ENCODE results near the gene CLMP. TPM values are rescaled to one million over a fixed set of nuclear protein-coding genes. Genes with fewer than 3 reads are reported as not detected.
A peak's percentile ranks its signal among the peaks of the same experiment; 100 is the strongest.

The CLMP gene
- total RNA-seq, 2 experiments from 2014 or later = 0.06 to 0.19 TPM

- ATAC-seq (ENCODE audit: poor library complexity) = no peak
- H3K4me1 Mint-ChIP-seq (ENCODE audit: low read depth) = peaks cover 43% of the 10 kb centered on the region
Observed at GRCh38 chr11:123086305-123086704, 108.7 kb downstream of the CLMP start.

GRCh38 chr11:123085497-123085896 is 109.6 kb downstream of the CLMP start:
- peaks cover 40% of the 10 kb centered on the region for H3K4me1 Mint-ChIP-seq (ENCODE audit: low read depth)
- ChIA-PET CTCF (interaction anchor here (0.6 to 1.8 kb wide), 4 partner anchors 14 to 55 kb away, joined by 3 to 4 read pairs (median 3); no protein-coding TSS in a partner anchor), POLR2A (interaction anchor here (3.8 to 10.9 kb wide), 4 partner anchors 14 to 30 kb away, joined by 18 to 182 read pairs (median 80); partner anchors contain the start of gene HSPA8)
- Histone ChIP-seq H3K27me3 (ENCODE audit: control insufficient read depth in 1 of 2, insufficient read depth in 2 of 2, low read length in 2 of 2) (no peaks in the 10 kb centered on the region), H3K4me3 (ENCODE audit: low read length) (no peak overlapping the region), H3K27ac (ENCODE audit: low read depth in 1 of 2, low read length in 2 of 2) (no peak overlapping the region), H3K4me1 (ENCODE audit: insufficient read depth, low read length) (peaks cover 57% of the 10 kb centered on the region), H3K9me3 (ENCODE audit: control insufficient read depth in 1 of 2, insufficient read depth in 1 of 2, low read length in 2 of 2) (no peaks in the 10 kb centered on the region), H3K36me3 (ENCODE audit: insufficient read depth, low read length) (no peaks in the 10 kb centered on the region)
- no peak for TF ChIP-seq CTCF (IDR thresholded peaks at IDR 0.05)
- no peaks in the 10 kb centered on the region for H3K9me3 Mint-ChIP-seq
- H3K27me3 Mint-ChIP-seq = no peaks in the 10 kb centered on the region
- no peak for DNase-seq
- H3K27ac Mint-ChIP-seq = peak overlapping the region; percentile 94
- no peak for ATAC-seq (ENCODE audit: poor library complexity)
- intact Hi-C loops (cut with DNase I, micrococcal nuclease) = no loop called here
- no peak overlapping the region for H3K4me3 Mint-ChIP-seq
- no peaks in the 10 kb centered on the region for H3K36me3 Mint-ChIP-seq (ENCODE audit: low read depth)

More at GRCh38 chr11:123086305-123086704, 108.7 kb downstream of the CLMP start:
- H3K4me3 ChIP-seq (ENCODE audit: low read length) = no peak overlapping the region
- no peaks in the 10 kb centered on the region for H3K36me3 ChIP-seq (ENCODE audit: insufficient read depth, low read length)
- TF ChIP-seq CTCF (IDR thresholded peaks at IDR 0.05) = no peak
- H3K27me3 ChIP-seq (ENCODE audit: control insufficient read depth in 1 of 2, insufficient read depth in 2 of 2, low read length in 2 of 2) = no peaks in the 10 kb centered on the region
- no peaks in the 10 kb centered on the region for H3K27me3 Mint-ChIP-seq
- H3K36me3 Mint-ChIP-seq (ENCODE audit: low read depth) = no peaks in the 10 kb centered on the region
- no peaks in the 10 kb centered on the region for H3K9me3 ChIP-seq (ENCODE audit: control insufficient read depth in 1 of 2, insufficient read depth in 1 of 2, low read length in 2 of 2)
- H3K9me3 Mint-ChIP-seq = no peaks in the 10 kb centered on the region
- peak overlapping the region; percentile 24 to 37 for H3K27ac ChIP-seq (ENCODE audit: low read depth in 1 of 2, low read length in 2 of 2)
- DNase-seq = peak in 2 of 14 experiments; percentile 28 to 36
- H3K4me3 Mint-ChIP-seq = peak overlapping the region; percentile 46
- ChIA-PET POLR2A (interaction anchor here (1.6 to 10.9 kb wide), 5 partner anchors 14 to 31 kb away, joined by 8 to 182 read pairs (median 45); partner anchors contain the start of gene HSPA8), CTCF (interaction anchor here (0.6 to 1.0 kb wide), 3 partner anchors 15 to 54 kb away, joined by 3 read pairs; no protein-coding TSS in a partner anchor)
- peaks cover 57% of the 10 kb centered on the region for H3K4me1 ChIP-seq (ENCODE audit: insufficient read depth, low read length)
- peak overlapping the region; percentile 94 for H3K27ac Mint-ChIP-seq
- intact Hi-C loops (cut with DNase I, micrococcal nuclease) = loop anchor here (2.0 kb wide), 3 partner anchors 14 to 24 kb away; partner anchors contain the start of gene HSPA8 (in 2 of the 2)

GRCh38 chr11:123084454-123084853 is 110.6 kb downstream of the CLMP start:
- Histone ChIP-seq H3K4me1 (ENCODE audit: insufficient read depth, low read length) (peaks cover 57% of the 10 kb centered on the region), H3K9me3 (ENCODE audit: control insufficient read depth in 1 of 2, insufficient read depth in 1 of 2, low read length in 2 of 2) (no peaks in the 10 kb centered on the region), H3K36me3 (ENCODE audit: insufficient read depth, low read length) (no peaks in the 10 kb centered on the region), H3K27me3 (ENCODE audit: control insufficient read depth in 1 of 2, insufficient read depth in 2 of 2, low read length in 2 of 2) (no peaks in the 10 kb centered on the region), H3K27ac (ENCODE audit: low read depth in 1 of 2, low read length in 2 of 2) (no peak overlapping the region), H3K4me3 (ENCODE audit: low read length) (no peak overlapping the region)
- intact Hi-C loops (cut with DNase I, micrococcal nuclease) = no loop called here
- Mint-ChIP-seq H3K27ac (peak overlapping the region; percentile 79), H3K9me3 (no peaks in the 10 kb centered on the region), H3K4me1 (ENCODE audit: low read depth) (peaks cover 46% of the 10 kb centered on the region), H3K36me3 (ENCODE audit: low read depth) (no peaks in the 10 kb centered on the region), H3K27me3 (no peaks in the 10 kb centered on the region), H3K4me3 (no peak overlapping the region)
- ATAC-seq (ENCODE audit: poor library complexity) (no peak), DNase-seq (no peak)
- TF ChIP-seq CTCF (IDR thresholded peaks at IDR 0.05) = no peak
- CTCF ChIA-PET = interaction anchor here (1.8 kb wide), 1 partner anchor 19 kb away, joined by 4 read pairs; no protein-coding TSS in a partner anchor
- POLR2A ChIA-PET = interaction anchor here (0.6 to 10.9 kb wide), 6 partner anchors 13 to 59 kb away, joined by 3 to 182 read pairs (median 8); partner anchors contain the start of gene HSPA8
